Sigmoid colon (tissue), 7 donors: ENCODE measurements around the gene BST2. TPM values are rescaled to one million over a fixed set of nuclear protein-coding genes. Genes with fewer than 3 reads are reported as not detected.

Experiments
- DNase-seq: peaks from one replicate; pipeline ENCODE4 v3.0.0-alpha.2; 2019
- H3K27ac ChIP-seq, 4 donors: fragments of 200-600 bp; sonication (generic); one replicate each; pipeline ENCODE4 v1.5.1; 2016 to 2019; ENCODE audit warnings: mild to moderate bottlenecking in 1 of 4
- H3K27me3 ChIP-seq, 3 donors: fragments of 200-600 bp; sonication (generic); one replicate each; pipeline ENCODE4 v1.5.1; 2019; ENCODE audit warnings: mild to moderate bottlenecking in 1 of 3
- H3K36me3 ChIP-seq, 4 donors: fragments of 200-600 bp; sonication (generic); one replicate each; pipeline ENCODE4 v1.5.1; 2016 to 2019
- H3K4me1 ChIP-seq, 4 donors: fragments of 200-600 bp; sonication (generic); one replicate each; pipeline ENCODE4 v1.5.1; 2017 to 2019
- H3K4me3 ChIP-seq, 4 donors: fragments of 200-600 bp; sonication (generic); one replicate each; pipeline ENCODE4 v1.5.1; 2017 to 2019; ENCODE audit warnings: mild to moderate bottlenecking in 2 of 4, moderate library complexity in 1 of 4
- H3K9me3 ChIP-seq, 4 donors: fragments of 200-600 bp in 3 of 4; sonication (generic) in 3 of 4; one replicate each; pipeline versions ENCODE4 v1.5.1 to v1.6.1; 2013 to 2019
- CTCF ChIP-seq, 4 experiments: fragments of 450-650 bp in 3 of 4; fragments of 200-600 bp in 1 of 4; IDR thresholded peaks; one replicate each; pipeline ENCODE4 v1.5.1; 2016 to 2019; ENCODE audit warnings: antibody characterized with exemption in 4 of 4, mild to moderate bottlenecking in 3 of 4, moderate library complexity in 2 of 4
- EP300 ChIP-seq, 4 donors: sonication (generic); formaldehyde crosslinking; IDR thresholded peaks; one replicate each; pipeline ENCODE4 v1.6.1; 2017; ENCODE audit warnings: antibody characterized with exemption in 4 of 4
- POLR2A ChIP-seq, 2 donors: fragments of 450-650 bp; IDR thresholded peaks; one replicate each; pipeline ENCODE4 v1.6.1; 2016; ENCODE audit warnings: antibody characterized with exemption in 2 of 2, mild to moderate bottlenecking in 2 of 2, moderate library complexity in 2 of 2
- POLR2AphosphoS5 ChIP-seq, 4 donors: sonication (generic); formaldehyde crosslinking; IDR thresholded peaks; one replicate each; pipeline ENCODE4 v1.6.1; 2017; ENCODE audit warnings: antibody characterized with exemption in 4 of 4
- WGBS, 2 donors: extraction: QIAGEN DNeasy Blood & Tissue Kit; methylation state at CpG; one replicate each; pipeline ENCODE4 v1.1.7; 2013; 5-methylcytosine and 5-hydroxymethylcytosine counted together
- intact Hi-C: fragments of 100-400 bp; cut with DNase I; formaldehyde crosslinking; loops from one replicate; pipeline ENCODE4 v1.15.1; 2023
- polyA plus RNA-seq, 3 donors: library from polyadenylated mRNA; stranded (reverse); fragments of 200-250 nt; gene quantifications; one replicate each; pipeline ENCODE4 v1.2.3, GENCODE V29; 2013
- total RNA-seq, 4 donors: library from RNA; depleted of rRNA; stranded (reverse); fragments of >200 nt; gene quantifications; one replicate each; pipeline ENCODE4 v1.1.0, GENCODE V29; 2016
- donor health status: healthy with polysubstance abuse.
- donor health status: Bipolar disorder and iron deficiency.
- donor health status: healthy.

Gene BST2
- total and polyA plus RNA-seq, 7 donors: 37.8 to 127 (median 101) TPM

- no peaks in the 10 kb centered on the region for H3K36me3 ChIP-seq
- no peak overlapping the region for H3K4me3 ChIP-seq
- no peaks in the 10 kb centered on the region for H3K9me3 ChIP-seq
- no peaks in the 10 kb centered on the region for H3K4me1 ChIP-seq
- H3K27me3 ChIP-seq: no peaks in the 10 kb centered on the region
- no peak overlapping the region for H3K27ac ChIP-seq
- no peak for TF ChIP-seq EP300 (IDR thresholded peaks at IDR 0.05)
- TF ChIP-seq POLR2AphosphoS5 (IDR thresholded peaks at IDR 0.05): no peak
- TF ChIP-seq POLR2A (IDR thresholded peaks at IDR 0.05): no peak
- TF ChIP-seq CTCF (IDR thresholded peaks at IDR 0.05): no peak
- WGBS, 2 donors: 94 to 97% methylated on average over 25 of the region's 25 CpGs
- DNase-seq: no peak
- intact Hi-C loops: no loop called here
These were observed 30.9 kb upstream of the BST2 start for GRCh38 chr19:17436094-17436873.

- Histone ChIP-seq H3K4me3 (no peak overlapping the region), H3K27ac (no peak overlapping the region), H3K4me1 (no peaks in the 10 kb centered on the region), H3K9me3 (no peaks in the 10 kb centered on the region), H3K36me3 (no peaks in the 10 kb centered on the region), H3K27me3 (no peaks in the 10 kb centered on the region)
- TF ChIP-seq POLR2A (IDR thresholded peaks at IDR 0.05): no peak
- TF ChIP-seq CTCF (IDR thresholded peaks at IDR 0.05): no peak
- TF ChIP-seq EP300 (IDR thresholded peaks at IDR 0.05): no peak
- TF ChIP-seq POLR2AphosphoS5 (IDR thresholded peaks at IDR 0.05): no peak
- intact Hi-C loops: no loop called here
- no peak for DNase-seq
- WGBS, 2 donors: 83% methylated on average over 7 of the region's 7 CpGs
These were observed 29.8 kb upstream of the BST2 start for GRCh38 chr19:17435218-17435617.

- no peak for TF ChIP-seq EP300 (IDR thresholded peaks at IDR 0.05)
- no peak for TF ChIP-seq POLR2A (IDR thresholded peaks at IDR 0.05)
- no peak for TF ChIP-seq CTCF (IDR thresholded peaks at IDR 0.05)
- no peak for DNase-seq
- Histone ChIP-seq H3K36me3 (no peaks in the 10 kb centered on the region), H3K27ac (no peak overlapping the region), H3K4me1 (no peaks in the 10 kb centered on the region), H3K9me3 (no peaks in the 10 kb centered on the region), H3K4me3 (no peak overlapping the region), H3K27me3 (no peaks in the 10 kb centered on the region)
- intact Hi-C loops: no loop called here
- 90 to 93% methylated on average over 7 of the region's 7 CpGs for WGBS, 2 donors
These were observed 26.0 kb upstream of the BST2 start for GRCh38 chr19:17431417-17431816.

- peak; percentile 79 for DNase-seq
- H3K4me3 ChIP-seq: no peak overlapping the region
- TF ChIP-seq CTCF (IDR thresholded peaks at IDR 0.05) (no peak), POLR2A (IDR thresholded peaks at IDR 0.05) (no peak), EP300 (IDR thresholded peaks at IDR 0.05) (no peak), POLR2AphosphoS5 (IDR thresholded peaks at IDR 0.05) (no peak)
- H3K27ac ChIP-seq: no peak overlapping the region
- no peaks in the 10 kb centered on the region for H3K9me3 ChIP-seq
- intact Hi-C loops: no loop called here
- 81 to 85% methylated on average over 17 of the region's 17 CpGs for WGBS, 2 donors
- no peaks in the 10 kb centered on the region for H3K36me3 ChIP-seq
- peaks cover 0 to 5% (median 5%) of the 10 kb centered on the region in 4 donors for H3K4me1 ChIP-seq
- H3K27me3 ChIP-seq: no peaks in the 10 kb centered on the region
These were observed 24.2 kb upstream of the BST2 start for GRCh38 chr19:17429641-17430113.
